ENCODE data around the gene CRBN. TPM values are rescaled to one million over a fixed set of nuclear protein-coding genes. Genes with fewer than 3 reads are reported as not detected.

The CRBN gene
- total and polyA plus RNA-seq, 12 donors = 18.2 to 63.2 (median 49.6) TPM

- DNase-seq = no peak
- peaks cover 0 to 69% (median 51%) of the 10 kb centered on the region in 9 donors for H3K4me1 ChIP-seq
- no peak for TF ChIP-seq CTCF (IDR thresholded peaks at IDR 0.05)
- H3K27me3 ChIP-seq = no peaks in the 10 kb centered on the region
- H3K4me3 ChIP-seq = peak overlapping the region in 8 of 10 donors; percentile 1 to 38 (median 22)
- H3K27ac ChIP-seq = peak overlapping the region; percentile 66 to 93 (median 82)
- peaks cover 0 to 93% (median 21%) of the 10 kb centered on the region in 9 donors for H3K36me3 ChIP-seq
- intact Hi-C loops (cut with DNase I) = no loop called here
- H3K9me3 ChIP-seq = no peaks in the 10 kb centered on the region
- 28 to 49% methylated on average over 1 of the region's 1 CpG for WGBS, 2 donors
- ATAC-seq = peak in 5 of 8 donors; percentile 55 to 80 (median 63)
Measured at GRCh38 chr3:3172627-3173026, 6.9 kb downstream of the CRBN start.

- no peaks in the 10 kb centered on the region for H3K9me3 ChIP-seq
- peak overlapping the region in 5 of 10 donors; percentile 12 to 93 (median 87) for H3K27ac ChIP-seq
- peaks cover 0 to 100% (median 31%) of the 10 kb centered on the region in 9 donors for H3K36me3 ChIP-seq
- peaks cover 0 to 55% (median 35%) of the 10 kb centered on the region in 9 donors for H3K4me1 ChIP-seq
- H3K27me3 ChIP-seq = no peaks in the 10 kb centered on the region
- WGBS, 2 donors = 54 to 59% methylated on average over 5 of the region's 5 CpGs
- TF ChIP-seq CTCF (IDR thresholded peaks at IDR 0.05) = peak in 8 of 9 donors; percentile 6 to 61 (median 45)
- H3K4me3 ChIP-seq = no peak overlapping the region
- intact Hi-C loops (cut with DNase I) = no loop called here
- ATAC-seq (no peak), DNase-seq (no peak)
Measured at GRCh38 chr3:3170998-3171397, 8.5 kb downstream of the CRBN start.

DNA sequence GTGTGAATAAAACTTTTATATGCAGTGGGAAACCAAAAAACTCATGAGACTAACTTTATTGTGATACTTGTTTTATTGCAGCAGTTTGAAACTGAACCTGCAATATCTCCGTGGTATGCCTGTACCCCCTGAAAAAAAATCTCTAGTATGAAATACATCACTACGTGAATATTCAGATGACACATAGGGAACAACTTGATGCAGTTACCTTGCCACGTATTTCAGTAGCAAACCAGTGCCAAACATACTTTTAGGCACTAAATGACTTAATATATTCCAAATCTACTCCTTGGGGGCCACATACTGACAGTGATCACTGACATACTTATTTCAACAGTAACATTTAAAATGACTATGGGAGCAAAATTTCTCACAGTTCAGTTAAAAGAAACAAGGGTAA is 13.8 kb downstream of the CRBN start:
- ATAC-seq = no peak
- no peak for TF ChIP-seq CTCF (IDR thresholded peaks at IDR 0.05)

GRCh38 chr3:3165241-3165640 is 14.2 kb downstream of the CRBN start:
- WGBS, 2 donors = 64 to 67% methylated on average over 3 of the region's 3 CpGs
- no peak for ATAC-seq
- peaks cover 0 to 100% (median 48%) of the 10 kb centered on the region in 9 donors for H3K36me3 ChIP-seq

More for the DNA sequence above, 13.8 kb downstream of the CRBN start:
- Histone ChIP-seq H3K27ac (no peak overlapping the region), H3K4me3 (no peak overlapping the region), H3K27me3 (no peaks in the 10 kb centered on the region), H3K9me3 (peaks cover 0 to 6% (median 0%) of the 10 kb centered on the region in 11 donors), H3K4me1 (peaks cover 0 to 10% (median 2%) of the 10 kb centered on the region in 9 donors), H3K36me3 (peaks cover 0 to 100% (median 48%) of the 10 kb centered on the region in 9 donors)
- 95 to 96% methylated on average over 3 of the region's 3 CpGs for WGBS, 2 donors
- intact Hi-C loops (cut with DNase I) = no loop called here
- DNase-seq = no peak

More at GRCh38 chr3:3165241-3165640, 14.2 kb downstream of the CRBN start:
- Histone ChIP-seq H3K4me3 (no peak overlapping the region), H3K9me3 (peaks cover 0 to 6% (median 0%) of the 10 kb centered on the region in 11 donors), H3K27me3 (no peaks in the 10 kb centered on the region), H3K27ac (no peak overlapping the region), H3K4me1 (peaks cover 0 to 11% (median 0%) of the 10 kb centered on the region in 9 donors)
- DNase-seq = no peak
- intact Hi-C loops (cut with DNase I) = no loop called here
- no peak for TF ChIP-seq CTCF (IDR thresholded peaks at IDR 0.05)

All from heart right ventricle (tissue), 16 donors.